HG03432 (cell line): ENCODE results near the gene VPS54.

Experiments
- ATAC-seq: cut with Tn5 transposase; IDR thresholded peaks from one replicate; pipeline ENCODE4 v1.9.1; 2021; ENCODE audit warnings: mild to moderate bottlenecking, moderate library complexity; ENCODE audit not compliant: unreplicated experiment

VPS54 gene, protein sequence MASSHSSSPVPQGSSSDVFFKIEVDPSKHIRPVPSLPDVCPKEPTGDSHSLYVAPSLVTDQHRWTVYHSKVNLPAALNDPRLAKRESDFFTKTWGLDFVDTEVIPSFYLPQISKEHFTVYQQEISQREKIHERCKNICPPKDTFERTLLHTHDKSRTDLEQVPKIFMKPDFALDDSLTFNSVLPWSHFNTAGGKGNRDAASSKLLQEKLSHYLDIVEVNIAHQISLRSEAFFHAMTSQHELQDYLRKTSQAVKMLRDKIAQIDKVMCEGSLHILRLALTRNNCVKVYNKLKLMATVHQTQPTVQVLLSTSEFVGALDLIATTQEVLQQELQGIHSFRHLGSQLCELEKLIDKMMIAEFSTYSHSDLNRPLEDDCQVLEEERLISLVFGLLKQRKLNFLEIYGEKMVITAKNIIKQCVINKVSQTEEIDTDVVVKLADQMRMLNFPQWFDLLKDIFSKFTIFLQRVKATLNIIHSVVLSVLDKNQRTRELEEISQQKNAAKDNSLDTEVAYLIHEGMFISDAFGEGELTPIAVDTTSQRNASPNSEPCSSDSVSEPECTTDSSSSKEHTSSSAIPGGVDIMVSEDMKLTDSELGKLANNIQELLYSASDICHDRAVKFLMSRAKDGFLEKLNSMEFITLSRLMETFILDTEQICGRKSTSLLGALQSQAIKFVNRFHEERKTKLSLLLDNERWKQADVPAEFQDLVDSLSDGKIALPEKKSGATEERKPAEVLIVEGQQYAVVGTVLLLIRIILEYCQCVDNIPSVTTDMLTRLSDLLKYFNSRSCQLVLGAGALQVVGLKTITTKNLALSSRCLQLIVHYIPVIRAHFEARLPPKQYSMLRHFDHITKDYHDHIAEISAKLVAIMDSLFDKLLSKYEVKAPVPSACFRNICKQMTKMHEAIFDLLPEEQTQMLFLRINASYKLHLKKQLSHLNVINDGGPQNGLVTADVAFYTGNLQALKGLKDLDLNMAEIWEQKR

DNA sequence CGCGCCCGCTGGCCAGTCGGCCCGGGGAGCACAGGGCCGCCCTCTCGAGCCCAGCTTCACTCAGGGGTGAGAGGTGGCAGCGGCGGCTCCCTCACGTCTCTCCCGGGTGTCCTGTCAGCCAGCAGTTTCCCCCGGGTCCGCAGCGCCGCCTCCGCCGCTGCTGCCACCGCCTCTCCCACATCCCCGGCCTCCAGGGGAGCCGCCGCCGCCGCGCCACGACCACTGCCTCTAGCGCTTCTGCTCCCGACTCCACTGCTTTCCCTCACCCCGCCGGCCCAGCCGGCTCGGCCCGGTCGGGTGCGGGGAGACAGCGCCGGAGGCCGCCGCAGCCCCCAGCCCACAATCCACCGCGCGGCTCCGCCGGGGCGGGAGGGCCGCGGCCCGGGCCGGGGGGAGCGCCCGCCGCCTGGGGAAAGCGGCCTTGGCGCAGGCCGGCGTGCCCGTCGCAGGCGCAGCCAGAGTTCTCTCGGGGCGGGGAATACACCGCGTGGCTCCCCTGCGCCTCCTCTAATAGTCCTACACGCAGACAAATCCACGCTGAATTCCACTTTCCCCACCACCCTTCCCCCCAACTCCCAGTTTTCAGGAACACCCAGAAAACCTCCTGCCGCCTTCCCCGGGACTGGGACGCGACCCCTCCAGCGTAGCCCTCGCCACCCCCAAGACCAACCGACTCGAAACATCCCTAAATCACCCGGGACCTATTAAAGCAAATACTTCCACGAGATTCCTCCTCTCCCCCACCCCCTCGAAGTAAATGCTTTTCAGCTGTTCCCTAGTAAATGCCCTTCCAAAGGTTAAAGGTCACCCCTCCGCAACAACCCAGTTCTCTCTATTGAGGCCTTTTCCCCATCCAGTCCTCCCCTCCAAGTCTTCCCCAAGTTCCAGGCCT, at the start of gene VPS54:
VPS54 (minus strand) TSS at position 346 of the 892 bp plus-strand sequence. CDS start 35,429 bp downstream, outside the sequence.
- ATAC-seq, result peak; percentile 75

DNA sequence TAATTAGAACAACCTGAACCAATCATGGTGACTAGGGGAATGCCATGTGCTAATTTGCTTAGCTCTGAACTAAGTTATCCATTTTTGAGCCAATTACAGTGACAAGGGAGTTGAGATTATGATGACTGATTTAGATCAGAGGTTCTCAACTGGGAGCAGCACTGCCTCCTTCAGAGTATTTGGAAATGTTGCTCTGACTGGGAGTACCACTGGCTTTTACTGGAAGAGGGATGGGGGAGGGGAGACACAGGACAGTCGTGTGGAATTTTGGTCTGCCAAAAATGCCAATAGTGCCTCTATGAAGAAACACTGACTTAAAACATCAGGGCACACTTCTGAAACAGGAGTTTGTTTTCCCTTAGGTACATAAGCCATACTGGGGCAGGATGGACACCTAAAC, 48.1 kb upstream of the VPS54 start:
- ATAC-seq, result no peak

DNA sequence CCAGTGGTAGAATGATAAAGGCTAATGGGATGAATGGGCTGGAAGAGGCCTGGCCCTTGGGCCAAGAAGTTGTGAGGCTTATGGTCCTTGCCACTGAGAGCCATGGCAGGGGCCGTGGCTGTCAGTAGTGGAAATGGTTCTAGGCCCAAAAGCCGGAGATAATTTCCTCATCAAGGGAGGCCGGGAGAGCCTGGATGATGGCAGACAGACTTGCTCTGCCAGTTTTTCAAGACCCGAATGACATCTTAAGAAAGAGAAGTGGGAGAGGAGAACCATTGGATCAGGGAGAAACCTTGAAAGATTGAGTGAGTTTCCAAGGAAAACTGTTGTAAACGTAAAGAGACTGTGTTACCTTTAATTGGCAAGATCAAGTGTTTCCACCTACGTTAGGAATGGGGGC, 46.3 kb upstream of the VPS54 start:
- no peak for ATAC-seq

DNA sequence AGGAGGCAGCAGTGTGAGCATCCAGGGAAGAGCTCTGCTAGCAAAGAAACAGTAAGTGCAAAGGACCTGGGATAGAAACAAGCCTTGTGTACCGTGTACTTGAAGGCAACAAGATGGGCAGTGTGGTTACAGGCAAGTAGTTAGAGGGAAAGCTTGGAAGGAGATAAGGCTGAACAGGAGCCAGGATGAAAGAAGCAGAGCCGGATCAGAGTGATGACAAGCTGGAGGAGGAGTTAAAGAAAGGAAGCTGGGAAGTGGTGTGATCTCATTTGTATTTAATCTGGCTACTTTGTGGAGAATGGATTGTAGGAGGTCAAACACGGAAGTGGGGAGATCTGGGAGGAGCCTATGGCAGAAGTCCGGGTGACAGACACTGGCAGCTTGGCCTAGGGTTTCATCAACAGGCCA, 44.7 kb upstream of the VPS54 start:
- no peak for ATAC-seq

DNA sequence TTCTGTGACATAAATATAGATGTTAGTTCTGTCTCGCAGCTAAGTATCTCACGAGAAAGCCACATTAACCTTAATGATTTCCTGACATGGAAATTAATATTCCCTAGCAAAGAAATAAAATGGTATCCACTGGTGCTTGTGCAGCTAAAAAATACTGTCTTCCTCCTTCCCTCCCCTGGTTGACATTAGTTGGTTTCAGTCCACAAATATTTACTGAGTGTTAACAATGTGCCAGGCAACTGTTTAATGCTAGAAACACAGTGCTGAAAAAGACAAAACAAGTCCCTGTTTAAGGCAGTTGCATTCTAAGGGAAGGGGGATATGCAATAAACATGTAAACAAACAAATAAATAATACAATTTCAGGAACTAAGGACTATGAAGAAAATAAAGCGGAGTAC, 44.2 kb upstream of the VPS54 start:
- no peak for ATAC-seq

DNA sequence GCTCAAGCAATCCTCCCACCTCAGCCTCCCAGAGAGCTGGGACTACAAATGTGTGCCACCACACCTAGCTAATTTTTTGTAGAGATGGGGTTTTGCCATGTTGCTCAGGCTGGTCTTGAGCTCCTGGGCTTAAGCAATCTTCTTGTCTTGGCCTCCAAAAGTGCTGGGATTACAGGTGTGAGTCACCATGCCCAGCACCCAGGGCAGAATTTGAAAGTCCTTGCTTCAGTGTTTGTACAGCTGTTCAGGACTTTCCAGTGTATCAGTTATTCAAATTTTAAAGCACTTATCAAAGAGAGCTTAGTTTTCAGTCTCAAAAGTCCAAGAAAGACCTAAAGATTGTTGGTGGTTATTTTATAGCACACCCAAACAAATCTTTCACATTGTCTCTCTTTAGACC, 43.6 kb upstream of the VPS54 start:
- peak; percentile 77 for ATAC-seq

DNA sequence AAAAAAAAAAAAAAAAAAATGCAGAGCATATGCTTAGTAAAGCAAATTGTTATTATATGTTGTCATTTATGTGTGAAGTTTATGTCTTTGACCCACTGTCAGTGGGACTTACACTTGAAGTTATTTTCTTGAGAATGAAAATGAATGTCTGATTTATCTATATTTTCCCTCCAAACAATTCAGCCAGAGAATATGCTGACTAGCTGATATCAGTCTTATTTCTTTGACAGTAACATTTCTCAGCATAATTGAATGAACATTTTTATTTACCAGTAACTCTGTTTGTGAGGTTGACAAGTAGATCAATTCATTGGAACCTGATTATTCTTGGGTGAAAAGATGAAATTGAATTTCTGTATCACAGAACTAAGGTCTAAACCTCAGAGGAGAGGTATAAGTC, 40.0 kb upstream of the VPS54 start:
- no peak for ATAC-seq

DNA sequence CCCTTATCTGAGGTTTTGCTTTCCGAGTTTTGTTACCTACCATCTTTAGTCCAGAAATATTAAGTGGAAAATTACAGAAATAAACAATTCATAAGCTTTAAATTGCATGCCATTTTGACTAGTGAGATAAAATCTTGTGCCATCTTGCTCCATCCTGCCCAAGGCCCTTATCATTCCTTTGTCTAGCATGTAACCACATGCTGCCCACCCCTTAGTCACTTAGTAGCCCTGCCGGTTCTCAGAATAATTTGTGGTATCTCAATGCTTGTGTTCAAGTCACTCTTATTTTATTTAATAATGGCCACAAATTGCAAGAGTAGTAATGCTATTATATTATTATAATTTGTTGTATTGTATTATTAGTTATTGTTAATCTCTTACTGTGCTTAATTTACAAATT, 36.8 kb upstream of the VPS54 start:
- no peak for ATAC-seq

DNA sequence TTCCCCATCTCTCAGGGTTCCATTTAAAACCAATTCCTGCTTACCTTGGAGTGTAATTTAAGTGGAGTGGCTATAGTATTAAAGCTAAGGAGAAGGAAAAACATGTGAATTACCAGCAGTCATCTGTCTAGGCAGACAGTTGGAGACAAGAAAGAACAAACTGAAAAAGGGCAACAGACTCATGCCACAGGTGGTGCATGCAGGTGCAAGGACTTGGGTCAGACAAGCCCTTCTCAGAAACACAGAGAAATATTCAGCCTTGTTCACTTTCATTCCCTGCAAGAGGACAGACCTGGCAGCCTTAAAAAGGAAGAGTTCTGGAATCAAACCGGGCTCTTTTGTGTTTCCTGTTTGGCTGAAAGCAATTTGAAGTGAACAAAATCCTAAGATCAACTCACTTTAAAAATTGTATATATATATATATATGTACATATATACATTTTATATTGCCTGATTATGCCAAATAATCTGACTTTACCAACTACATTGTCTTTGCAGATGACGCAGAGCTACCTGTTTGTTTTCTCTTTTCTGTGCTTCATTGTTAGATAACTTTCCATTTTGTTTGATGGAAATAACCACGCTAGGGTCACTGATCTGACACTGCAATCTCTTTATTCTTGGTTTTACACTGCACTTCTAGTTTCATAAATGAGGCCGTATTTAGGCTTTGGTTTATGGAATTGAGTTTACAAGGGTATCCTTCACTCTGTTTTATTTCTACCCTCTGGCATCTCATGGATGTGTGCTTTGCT, 35.1 kb upstream of the VPS54 start:
- ATAC-seq, result no peak

DNA sequence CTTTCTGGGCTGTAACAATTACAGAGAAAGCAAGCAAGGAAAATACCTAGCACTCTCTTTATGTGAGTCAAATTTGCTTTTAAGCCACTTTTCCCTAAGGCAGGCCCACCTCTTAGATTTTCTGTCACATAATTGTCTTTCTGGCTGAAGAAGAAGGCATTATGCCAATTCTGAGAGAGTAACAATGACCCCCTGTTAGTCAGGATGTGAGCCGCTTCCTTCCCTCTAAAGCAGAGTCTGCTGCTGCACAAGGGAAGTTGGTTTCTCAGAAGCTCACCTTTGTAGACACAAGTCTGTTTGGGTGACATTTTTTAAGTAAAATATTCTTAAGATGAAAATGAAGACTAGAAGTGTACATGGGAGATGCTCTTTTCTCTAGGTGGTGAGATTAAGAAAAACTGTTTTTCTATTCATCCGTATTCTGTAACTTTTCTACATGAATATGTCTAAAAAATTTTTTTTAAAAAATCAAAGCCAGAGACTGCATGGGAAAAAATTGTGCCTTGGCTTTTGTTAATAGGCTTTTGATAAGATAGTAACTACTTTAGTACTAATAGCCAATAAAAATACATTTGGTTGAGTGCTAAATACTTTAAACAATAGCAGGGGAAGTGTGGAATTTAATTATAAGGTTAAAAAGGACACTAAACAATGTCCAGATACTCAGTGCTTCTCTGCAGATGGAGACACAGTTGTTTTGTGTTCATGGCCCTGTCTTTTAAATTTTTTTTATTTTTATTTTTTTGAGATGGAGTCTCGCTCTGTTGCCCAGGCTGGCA, 33.4 kb upstream of the VPS54 start:
- no peak for ATAC-seq

DNA sequence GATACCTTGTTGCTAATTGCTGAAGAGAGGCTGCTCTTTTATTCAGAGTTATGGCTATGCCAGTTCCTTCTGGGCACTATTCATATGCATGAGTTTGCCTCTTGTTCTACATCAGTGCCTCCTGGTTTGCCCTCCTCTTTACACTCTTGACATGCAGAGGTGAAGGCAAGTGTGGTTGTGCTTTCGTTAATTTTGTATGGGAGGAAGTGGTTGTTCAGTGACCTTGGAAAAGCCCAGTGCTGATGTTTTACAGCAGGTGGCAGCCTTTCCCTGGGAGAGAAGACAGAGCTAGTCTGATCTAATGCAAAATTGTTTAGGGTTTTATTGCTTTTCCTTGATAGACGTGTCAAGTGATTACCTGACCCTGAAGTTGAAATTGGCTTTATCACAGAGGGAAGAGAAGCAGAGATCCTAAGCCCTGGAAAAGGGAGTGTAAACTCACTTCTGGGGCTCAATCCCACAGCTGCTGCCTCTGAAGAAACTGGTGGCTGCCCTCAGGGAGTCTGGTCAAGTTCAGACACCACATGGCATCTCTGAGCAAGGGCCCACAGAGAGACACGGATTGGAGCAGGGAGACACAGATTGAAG, 30.5 kb upstream of the VPS54 start:
- peak; percentile 94 for ATAC-seq

DNA sequence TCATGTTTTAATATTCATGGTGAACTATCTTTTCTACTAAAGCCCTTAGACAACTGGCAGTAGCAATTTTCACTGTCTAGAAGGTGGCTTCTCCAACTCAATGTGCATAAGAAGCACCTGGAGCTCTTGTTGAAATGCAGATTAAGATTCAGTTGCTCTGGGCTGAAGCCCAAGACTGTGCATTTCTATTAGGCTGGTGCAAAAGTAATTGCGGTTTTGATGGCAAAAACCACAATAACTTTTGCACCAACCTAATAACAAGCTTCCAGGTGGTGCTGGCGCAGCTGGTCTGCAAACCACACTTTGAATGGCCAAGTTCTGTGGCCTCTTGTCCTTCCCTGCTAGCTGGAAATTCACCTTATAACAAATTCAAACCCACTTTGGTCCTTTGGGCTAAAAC, 26.7 kb upstream of the VPS54 start:
- ATAC-seq, result no peak

DNA sequence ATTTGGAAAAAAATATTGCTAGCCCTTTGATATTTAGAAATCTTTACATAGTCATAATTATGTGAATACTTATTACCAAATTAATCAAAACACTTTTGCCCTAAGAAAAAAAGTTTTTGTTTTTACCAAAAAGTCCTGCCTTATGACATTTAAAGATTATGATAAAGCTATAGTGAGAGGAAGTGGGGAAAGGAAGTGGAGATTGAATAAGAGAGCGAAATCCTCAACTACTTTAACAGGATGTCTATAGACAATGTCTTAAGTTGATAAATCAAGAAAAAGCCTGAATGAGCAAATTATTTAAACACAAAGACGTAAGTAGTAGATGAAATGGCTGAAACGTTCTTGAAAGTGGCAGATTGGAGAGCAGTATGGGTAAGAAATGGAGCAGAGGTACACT, 20.9 kb upstream of the VPS54 start:
- no peak for ATAC-seq

DNA sequence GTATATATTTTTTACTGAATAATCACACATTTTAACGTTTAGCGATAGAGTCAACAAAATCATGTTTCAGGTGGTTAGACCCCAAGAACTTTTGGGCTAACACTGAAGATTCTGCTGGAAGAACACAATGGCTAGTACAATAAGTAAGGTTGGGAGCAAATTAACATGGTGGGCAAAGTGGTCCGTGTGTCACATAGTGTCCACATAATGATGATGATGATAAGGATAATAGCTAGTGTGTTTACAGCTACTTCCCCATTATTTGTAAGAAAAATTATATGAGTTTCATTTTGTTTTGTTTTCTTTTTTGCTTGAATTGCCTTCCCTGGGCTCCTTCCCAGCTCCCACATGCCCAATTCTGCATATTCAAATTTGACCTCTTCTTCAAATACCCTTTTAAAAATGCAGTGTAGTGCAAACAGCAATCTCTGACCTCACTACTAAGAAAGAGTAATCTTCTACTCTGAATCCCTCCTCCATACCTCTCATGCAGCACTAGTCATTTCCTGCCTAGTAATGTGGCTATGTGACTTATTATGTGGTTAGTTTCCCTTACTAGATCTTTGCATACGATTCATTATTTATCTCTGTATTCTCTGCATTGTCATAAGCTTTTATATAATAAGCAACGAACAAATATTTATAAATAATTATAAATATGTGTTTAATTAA, 16.9 kb upstream of the VPS54 start:
- peak; percentile 97 for ATAC-seq

DNA sequence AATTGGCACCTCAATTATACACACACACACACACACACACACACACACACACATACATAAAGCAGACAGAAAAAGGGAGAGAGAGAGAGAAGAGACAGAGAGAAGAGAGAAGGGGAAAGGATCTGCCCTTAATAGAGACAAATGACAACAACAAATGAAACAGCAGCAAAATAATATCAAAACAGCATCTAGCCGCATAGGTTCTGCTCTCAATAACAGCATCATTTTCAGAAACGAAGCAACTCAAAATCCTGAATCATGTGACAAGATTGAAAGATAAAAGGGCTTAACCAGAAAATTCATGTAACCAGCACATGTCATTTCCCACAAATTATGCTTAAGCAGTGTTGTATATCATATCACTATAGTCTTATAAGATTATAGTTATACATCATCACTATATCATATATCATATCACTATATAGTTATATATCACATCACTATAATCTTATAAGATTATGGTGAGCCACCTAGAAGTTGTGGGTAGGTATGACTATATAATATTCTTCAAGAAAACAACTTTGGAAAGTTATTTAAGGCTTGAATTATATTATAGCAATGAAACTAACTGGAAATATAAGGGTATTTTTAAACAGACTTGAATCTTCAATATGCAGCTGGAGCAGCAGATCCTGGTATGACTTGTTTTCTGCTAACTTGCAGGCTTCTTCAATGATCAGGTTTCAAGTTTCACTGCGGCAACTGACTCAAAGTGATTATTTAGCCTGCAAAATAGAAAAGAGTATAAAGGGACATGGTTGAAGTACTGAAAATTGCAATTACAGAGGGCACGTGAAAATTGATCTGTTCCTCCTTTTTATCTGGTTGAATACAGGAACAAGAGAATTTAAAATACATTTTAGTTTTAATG, 16.1 kb upstream of the VPS54 start:
- no peak for ATAC-seq

DNA sequence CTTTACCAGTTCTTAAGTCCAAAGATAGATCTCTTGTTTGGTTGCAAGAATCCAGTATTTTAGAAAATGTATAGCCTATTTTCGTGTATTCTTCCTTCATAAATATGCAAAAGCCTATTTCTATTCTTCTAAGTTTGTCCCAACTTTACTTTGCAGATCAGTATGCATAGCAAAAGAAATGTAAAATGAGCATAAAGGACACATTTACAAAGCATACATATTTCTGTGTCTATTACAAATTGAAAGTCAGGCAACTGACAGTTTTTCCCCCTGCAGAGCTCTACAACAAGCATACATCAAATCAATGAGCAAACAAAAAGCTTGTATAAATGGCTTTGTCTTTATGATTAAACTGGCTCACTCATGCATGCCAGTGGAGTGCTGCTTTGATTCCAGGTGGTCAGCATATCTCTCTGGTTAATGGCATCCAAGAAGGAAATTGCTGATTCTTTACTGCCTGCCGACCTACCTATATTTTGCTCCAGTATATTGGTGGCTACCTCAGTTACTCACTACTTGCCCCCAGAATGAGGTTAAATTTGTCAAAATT, 10.0 kb upstream of the VPS54 start:
- no peak for ATAC-seq

DNA sequence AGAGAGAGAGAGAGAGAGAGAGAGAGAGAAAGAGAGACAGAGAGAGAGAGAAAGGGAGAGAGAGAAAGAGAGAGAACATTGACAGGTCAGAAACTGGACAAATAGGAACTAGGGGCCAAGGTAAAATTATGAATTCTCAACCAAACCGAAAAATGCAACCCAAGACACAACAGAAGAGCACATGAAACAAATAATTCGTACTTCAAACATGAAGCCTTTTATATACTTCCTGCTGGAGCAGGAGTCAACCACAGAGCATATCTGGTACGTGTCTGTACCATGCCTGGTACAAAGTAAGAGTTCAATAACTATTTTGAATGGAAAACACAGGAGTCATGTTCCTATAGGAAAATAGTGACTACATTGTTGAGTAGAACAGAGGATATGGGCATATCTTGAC, 6.5 kb upstream of the VPS54 start:
- ATAC-seq, result no peak
